ENCODE results near the gene PGLYRP2. TPM values are rescaled to one million over a fixed set of nuclear protein-coding genes. Genes with fewer than 3 reads are reported as not detected.
A peak's percentile ranks its signal among the peaks of the same experiment; 100 is the strongest.

Gene PGLYRP2
- total and polyA plus RNA-seq, 2 of the 13 experiments (the other 11 are each of a cell fraction or from before 2014, with no cell fraction given), result 0.04 to 1.0 TPM

GRCh38 chr19:15438124-15438496 lies 41.2 kb downstream of the PGLYRP2 start (continued):
- no peak for TF ChIP-seq KLF11 (CRISPR knock-in tag; IDR thresholded peaks at IDR 0.05)
- TF ChIP-seq ZNF432 (CRISPR knock-in tag; IDR thresholded peaks at IDR 0.05; ENCODE audit: borderline replicate concordance), result no peak
- TF ChIP-seq HMGXB4 (CRISPR knock-in tag; IDR thresholded peaks at IDR 0.05; ENCODE audit: borderline replicate concordance in 1 of 2, low read depth in 1 of 2), result no peak
- no peak for TF ChIP-seq ZNF841 (CRISPR knock-in tag; IDR thresholded peaks at IDR 0.05; ENCODE audit: borderline replicate concordance)
- TF ChIP-seq GTF3A (CRISPR knock-in tag; conservative IDR thresholded peaks at IDR 0.05), result no peak
- TF ChIP-seq REL (CRISPR knock-in tag; conservative IDR thresholded peaks at IDR 0.05), result no peak
- no peak for TF ChIP-seq SOX6 (IDR thresholded peaks at IDR 0.05)
- peak; percentile 47; the same call in 1 of the 2 replicates for TF ChIP-seq SOX6 (CRISPR knock-in tag; IDR thresholded peaks at IDR 0.05)
- no peak for TF ChIP-seq ZNF251 (CRISPR knock-in tag; IDR thresholded peaks at IDR 0.05)
- no peak for TF ChIP-seq FOSL1 (CRISPR knock-in tag; IDR thresholded peaks at IDR 0.05; ENCODE audit: borderline replicate concordance)
- TF ChIP-seq NR2F6 (IDR thresholded peaks at IDR 0.05), result no peak
- no peak for TF ChIP-seq NR2F6 (CRISPR knock-in tag; IDR thresholded peaks at IDR 0.05)
- TF ChIP-seq FOXA1 (IDR thresholded peaks at IDR 0.05), result no peak
- peak; percentile 39; the same call in 1 of the 2 replicates for TF ChIP-seq FOXA1 (CRISPR knock-in tag; IDR thresholded peaks at IDR 0.05)
- TF ChIP-seq, protein P1, sequence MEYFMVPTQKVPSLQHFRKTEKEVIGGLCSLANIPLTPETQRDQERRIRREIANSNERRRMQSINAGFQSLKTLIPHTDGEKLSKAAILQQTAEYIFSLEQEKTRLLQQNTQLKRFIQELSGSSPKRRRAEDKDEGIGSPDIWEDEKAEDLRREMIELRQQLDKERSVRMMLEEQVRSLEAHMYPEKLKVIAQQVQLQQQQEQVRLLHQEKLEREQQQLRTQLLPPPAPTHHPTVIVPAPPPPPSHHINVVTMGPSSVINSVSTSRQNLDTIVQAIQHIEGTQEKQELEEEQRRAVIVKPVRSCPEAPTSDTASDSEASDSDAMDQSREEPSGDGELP (IDR thresholded peaks at IDR 0.05; ENCODE audit: borderline replicate concordance, low read depth), result no peak
- TF ChIP-seq GATAD2A (CRISPR knock-in tag; IDR thresholded peaks at IDR 0.05), result peak; percentile 31; the same call in 1 of the 2 replicates
- TF ChIP-seq HNF4G (IDR thresholded peaks at IDR 0.05; ENCODE audit: borderline replicate concordance, low read depth, low read length), result peak; percentile 37; the same call in 1 of the 2 replicates
- TF ChIP-seq HNF4G (CRISPR knock-in tag; IDR thresholded peaks at IDR 0.05; ENCODE audit: borderline replicate concordance, low read depth), result no peak
- TF ChIP-seq, protein P2, sequence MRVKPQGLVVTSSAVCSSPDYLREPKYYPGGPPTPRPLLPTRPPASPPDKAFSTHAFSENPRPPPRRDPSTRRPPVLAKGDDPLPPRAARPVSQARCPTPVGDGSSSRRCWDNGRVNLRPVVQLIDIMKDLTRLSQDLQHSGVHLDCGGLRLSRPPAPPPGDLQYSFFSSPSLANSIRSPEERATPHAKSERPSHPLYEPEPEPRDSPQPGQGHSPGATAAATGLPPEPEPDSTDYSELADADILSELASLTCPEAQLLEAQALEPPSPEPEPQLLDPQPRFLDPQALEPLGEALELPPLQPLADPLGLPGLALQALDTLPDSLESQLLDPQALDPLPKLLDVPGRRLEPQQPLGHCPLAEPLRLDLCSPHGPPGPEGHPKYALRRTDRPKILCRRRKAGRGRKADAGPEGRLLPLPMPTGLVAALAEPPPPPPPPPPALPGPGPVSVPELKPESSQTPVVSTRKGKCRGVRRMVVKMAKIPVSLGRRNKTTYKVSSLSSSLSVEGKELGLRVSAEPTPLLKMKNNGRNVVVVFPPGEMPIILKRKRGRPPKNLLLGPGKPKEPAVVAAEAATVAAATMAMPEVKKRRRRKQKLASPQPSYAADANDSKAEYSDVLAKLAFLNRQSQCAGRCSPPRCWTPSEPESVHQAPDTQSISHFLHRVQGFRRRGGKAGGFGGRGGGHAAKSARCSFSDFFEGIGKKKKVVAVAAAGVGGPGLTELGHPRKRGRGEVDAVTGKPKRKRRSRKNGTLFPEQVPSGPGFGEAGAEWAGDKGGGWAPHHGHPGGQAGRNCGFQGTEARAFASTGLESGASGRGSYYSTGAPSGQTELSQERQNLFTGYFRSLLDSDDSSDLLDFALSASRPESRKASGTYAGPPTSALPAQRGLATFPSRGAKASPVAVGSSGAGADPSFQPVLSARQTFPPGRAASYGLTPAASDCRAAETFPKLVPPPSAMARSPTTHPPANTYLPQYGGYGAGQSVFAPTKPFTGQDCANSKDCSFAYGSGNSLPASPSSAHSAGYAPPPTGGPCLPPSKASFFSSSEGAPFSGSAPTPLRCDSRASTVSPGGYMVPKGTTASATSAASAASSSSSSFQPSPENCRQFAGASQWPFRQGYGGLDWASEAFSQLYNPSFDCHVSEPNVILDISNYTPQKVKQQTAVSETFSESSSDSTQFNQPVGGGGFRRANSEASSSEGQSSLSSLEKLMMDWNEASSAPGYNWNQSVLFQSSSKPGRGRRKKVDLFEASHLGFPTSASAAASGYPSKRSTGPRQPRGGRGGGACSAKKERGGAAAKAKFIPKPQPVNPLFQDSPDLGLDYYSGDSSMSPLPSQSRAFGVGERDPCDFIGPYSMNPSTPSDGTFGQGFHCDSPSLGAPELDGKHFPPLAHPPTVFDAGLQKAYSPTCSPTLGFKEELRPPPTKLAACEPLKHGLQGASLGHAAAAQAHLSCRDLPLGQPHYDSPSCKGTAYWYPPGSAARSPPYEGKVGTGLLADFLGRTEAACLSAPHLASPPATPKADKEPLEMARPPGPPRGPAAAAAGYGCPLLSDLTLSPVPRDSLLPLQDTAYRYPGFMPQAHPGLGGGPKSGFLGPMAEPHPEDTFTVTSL (CRISPR knock-in tag; IDR thresholded peaks at IDR 0.05; ENCODE audit: borderline replicate concordance), result no peak
- TF ChIP-seq MEIS2 (CRISPR knock-in tag; IDR thresholded peaks at IDR 0.05), result no peak
- no peak for TF ChIP-seq ZKSCAN1 (IDR thresholded peaks at IDR 0.05; ENCODE audit: low read length)
- TF ChIP-seq ZNF772 (CRISPR knock-in tag; IDR thresholded peaks at IDR 0.05), result no peak
